Activated naive CD8-positive, alpha-beta T cell (primary cell): ENCODE results near the gene ATP8B4.
"Not testable (repeated sequence)": the region's sequence is repeated elsewhere in the genome, so short reads cannot be mapped to it uniquely, and the experiment has no call there.

Experiments used
- H3K27ac Mint-ChIP-seq: one replicate; pipeline ENCODE4 v1.8.0; 2021; ENCODE audit warnings: mixed read lengths
- H3K27me3 Mint-ChIP-seq: one replicate; pipeline ENCODE4 v1.8.0; 2021; ENCODE audit warnings: mixed read lengths
- H3K36me3 Mint-ChIP-seq: one replicate; pipeline ENCODE4 v1.8.0; 2021; ENCODE audit warnings: mixed read lengths
- H3K4me1 Mint-ChIP-seq: one replicate; pipeline ENCODE4 v1.8.0; 2021; ENCODE audit warnings: low read depth, mixed read lengths
- H3K4me3 Mint-ChIP-seq: one replicate; pipeline ENCODE4 v1.8.0; 2021; ENCODE audit warnings: mild to moderate bottlenecking, mixed read lengths
- H3K9me3 Mint-ChIP-seq: one replicate; pipeline ENCODE4 v1.8.0; 2021; ENCODE audit warnings: low read depth, mixed read lengths

The ATP8B4 gene

DNA sequence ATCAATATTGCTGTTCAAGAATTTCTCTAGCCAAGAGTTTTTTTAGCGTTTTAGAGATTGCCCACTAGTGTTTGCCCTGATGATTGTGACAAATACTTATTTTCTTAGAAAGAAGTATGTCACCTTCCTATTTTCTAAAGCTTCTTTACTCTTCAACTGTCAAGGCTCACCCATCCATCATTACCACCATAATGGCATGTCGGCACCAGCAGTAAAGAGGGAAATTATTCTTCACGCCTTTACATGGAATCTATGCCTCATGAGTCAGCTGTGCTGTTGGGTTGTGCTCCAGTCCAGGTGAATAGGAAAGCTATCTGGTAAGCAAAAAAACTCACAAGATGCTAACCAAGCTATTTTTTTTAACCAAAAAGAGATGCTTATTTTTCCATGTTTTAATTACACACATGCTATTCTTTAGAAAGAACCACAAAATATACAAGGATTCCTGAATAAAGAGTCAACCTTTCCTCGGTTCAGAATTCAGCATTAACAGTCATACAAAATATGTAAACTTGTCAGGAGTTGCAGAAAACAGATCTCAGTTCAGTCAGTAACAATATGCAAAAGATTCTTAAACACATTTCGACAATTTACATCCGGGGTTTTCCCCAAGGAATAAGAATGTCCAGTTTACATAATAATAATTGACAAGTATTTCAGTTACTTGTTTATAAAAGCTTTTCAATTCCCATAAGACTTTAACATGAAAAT is 128.0 kb downstream of the ATP8B4 start:
- H3K9me3 Mint-ChIP-seq = no peaks in the 10 kb centered on the region
- no peak overlapping the region for H3K4me3 Mint-ChIP-seq
- no peak overlapping the region for H3K27ac Mint-ChIP-seq
- H3K4me1 Mint-ChIP-seq = no peaks in the 10 kb centered on the region
- H3K27me3 Mint-ChIP-seq = peaks cover 2% of the 10 kb centered on the region
- H3K36me3 Mint-ChIP-seq = no peaks in the 10 kb centered on the region

DNA sequence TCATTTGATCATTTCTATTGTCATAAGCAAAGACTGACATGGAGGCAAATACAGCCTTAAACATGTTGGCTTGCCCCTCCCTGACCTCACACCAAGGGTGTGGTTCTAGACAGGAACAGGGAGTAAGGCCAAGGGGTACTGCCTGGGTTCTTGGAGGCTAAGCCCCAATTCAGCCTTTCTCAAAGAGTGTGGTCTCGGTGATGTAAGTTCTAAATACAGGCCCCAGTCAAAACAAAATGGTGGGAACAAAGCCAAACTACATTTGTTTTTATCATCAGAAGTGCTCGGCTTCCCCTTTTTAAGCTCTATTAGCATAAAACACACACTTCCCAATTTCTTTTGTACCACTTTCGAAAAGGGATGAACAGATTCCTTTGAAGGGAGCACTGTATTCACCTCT is 129.5 kb downstream of the ATP8B4 start:
- Mint-ChIP-seq H3K27me3 (no peaks in the 10 kb centered on the region), H3K4me3 (no peak overlapping the region), H3K36me3 (no peaks in the 10 kb centered on the region), H3K27ac (no peak overlapping the region), H3K4me1 (no peaks in the 10 kb centered on the region), H3K9me3 (no peaks in the 10 kb centered on the region)

DNA sequence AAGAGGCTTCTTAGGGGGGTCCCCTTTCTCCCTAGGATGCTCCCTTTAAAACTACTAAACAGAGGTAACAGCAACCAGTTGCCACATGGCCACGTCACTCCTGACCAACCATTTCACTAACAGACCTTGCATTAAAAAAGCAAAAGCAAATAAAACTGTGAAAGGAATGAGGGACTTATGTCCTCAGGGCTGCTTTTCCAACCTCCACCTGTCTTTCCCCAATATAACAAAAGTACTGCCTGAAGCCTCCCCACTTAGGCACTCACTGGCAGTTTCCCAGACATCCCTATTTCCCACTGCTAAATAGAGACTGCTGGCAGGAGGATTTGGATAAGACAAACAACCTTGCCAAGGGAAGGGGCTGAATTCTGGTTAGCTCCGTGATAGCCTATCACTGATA is 130.3 kb downstream of the ATP8B4 start:
- H3K27ac Mint-ChIP-seq = no peak overlapping the region

DNA sequence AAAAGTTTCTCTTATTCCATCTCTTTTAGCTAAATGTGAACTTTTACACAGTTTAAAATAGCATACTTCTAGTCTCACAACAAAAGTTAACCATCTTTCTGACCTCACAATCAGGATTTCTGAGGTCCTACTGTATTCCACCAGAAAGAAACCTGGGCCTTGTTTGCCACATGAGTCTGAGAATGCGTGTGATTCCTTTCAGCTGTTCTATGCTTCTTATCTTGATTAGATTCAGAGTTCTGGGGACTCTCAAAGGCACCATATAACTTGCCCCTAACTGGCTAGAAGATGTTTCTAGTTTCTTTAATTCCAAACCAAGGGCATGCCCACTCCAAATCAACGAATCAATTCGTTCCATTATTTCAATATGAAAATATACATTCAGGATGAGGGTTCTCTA is 131.1 kb downstream of the ATP8B4 start:
- Mint-ChIP-seq H3K4me1 (no peaks in the 10 kb centered on the region), H3K4me3 (no peak overlapping the region)

More for the DNA sequence above, 130.3 kb downstream of the ATP8B4 start:
- Mint-ChIP-seq H3K4me1 (no peaks in the 10 kb centered on the region), H3K4me3 (no peak overlapping the region), H3K36me3 (no peaks in the 10 kb centered on the region), H3K27me3 (no peaks in the 10 kb centered on the region), H3K9me3 (no peaks in the 10 kb centered on the region)

DNA sequence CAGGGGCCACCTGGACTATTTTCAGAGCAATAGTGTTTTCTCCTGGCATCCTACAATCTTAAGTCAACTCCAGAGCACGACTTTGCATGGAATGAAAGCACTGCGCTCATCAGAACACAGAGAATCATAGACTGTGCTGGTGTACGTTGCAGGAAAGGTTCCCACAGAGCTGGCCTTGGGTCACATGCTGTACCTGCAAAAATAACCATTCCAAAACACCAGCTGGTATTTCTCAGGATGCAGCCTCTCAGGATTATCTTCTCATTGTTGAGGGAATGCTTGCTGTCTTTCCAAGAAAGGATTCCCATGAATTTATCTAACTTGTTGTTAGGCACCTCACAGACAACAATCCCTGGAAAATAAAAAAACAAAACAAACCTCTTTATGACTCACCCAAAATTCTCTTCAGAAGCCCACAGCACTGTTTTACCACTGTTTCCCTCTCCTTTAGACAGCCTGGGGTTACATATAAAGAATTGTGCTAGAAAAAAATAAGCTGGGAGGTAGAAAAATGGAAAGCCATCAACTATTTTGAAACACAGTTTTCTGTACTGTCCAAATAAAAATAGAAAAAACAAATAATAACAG is 131.7 kb downstream of the ATP8B4 start:
- Mint-ChIP-seq H3K27ac (no peak overlapping the region), H3K4me1 (no peaks in the 10 kb centered on the region), H3K4me3 (no peak overlapping the region), H3K27me3 (no peaks in the 10 kb centered on the region), H3K9me3 (no peaks in the 10 kb centered on the region), H3K36me3 (no peaks in the 10 kb centered on the region)

More for the DNA sequence above, 131.1 kb downstream of the ATP8B4 start:
- H3K27me3 Mint-ChIP-seq = no peaks in the 10 kb centered on the region
- no peak overlapping the region for H3K27ac Mint-ChIP-seq
- H3K9me3 Mint-ChIP-seq = no peaks in the 10 kb centered on the region
- H3K36me3 Mint-ChIP-seq = no peaks in the 10 kb centered on the region

DNA sequence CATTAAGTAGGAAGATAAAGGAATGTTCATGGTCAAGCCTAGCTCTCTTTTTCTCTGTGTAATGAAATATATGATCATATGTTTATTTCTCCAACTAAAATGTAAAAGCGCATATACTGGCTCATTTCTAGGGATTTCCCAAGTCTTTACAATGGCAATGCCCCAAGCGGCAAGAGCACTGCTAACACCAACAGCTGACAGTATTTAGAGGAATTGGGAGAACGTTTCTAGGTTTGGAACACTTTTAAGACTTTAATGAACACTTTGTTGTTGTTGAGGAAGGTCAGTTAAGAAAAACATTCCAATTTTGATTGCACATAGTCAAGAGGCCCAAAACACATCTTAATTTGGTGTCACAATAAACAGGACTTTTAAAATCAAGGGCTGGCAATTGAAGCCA is 132.7 kb downstream of the ATP8B4 start:
- Mint-ChIP-seq H3K4me3 (no peak overlapping the region), H3K27ac (no peak overlapping the region), H3K9me3 (no peaks in the 10 kb centered on the region), H3K4me1 (no peaks in the 10 kb centered on the region), H3K36me3 (no peaks in the 10 kb centered on the region), H3K27me3 (no peaks in the 10 kb centered on the region)

DNA sequence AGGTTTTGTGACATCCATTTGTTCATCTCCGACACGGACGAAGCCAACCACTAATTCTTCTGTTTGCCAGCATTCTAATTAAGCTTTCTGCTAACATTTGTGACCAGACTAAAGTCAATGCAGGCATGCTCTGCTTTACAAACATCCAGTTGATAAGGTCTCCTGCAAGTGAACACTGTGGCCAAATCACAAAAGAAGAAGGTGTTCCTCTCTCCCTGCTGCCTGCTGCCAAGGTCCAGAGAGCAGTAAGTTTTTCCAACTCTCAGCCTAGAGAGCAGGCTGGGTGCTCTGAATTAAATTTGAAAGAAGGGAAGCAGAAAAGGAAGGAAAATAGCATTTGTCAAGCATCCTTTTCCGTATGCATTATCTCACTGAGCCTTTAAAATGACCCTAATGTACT is 133.6 kb downstream of the ATP8B4 start:
- Mint-ChIP-seq H3K36me3 (no peaks in the 10 kb centered on the region), H3K27ac (no peak overlapping the region), H3K4me1 (no peaks in the 10 kb centered on the region), H3K9me3 (no peaks in the 10 kb centered on the region), H3K27me3 (no peaks in the 10 kb centered on the region), H3K4me3 (no peak overlapping the region)

DNA sequence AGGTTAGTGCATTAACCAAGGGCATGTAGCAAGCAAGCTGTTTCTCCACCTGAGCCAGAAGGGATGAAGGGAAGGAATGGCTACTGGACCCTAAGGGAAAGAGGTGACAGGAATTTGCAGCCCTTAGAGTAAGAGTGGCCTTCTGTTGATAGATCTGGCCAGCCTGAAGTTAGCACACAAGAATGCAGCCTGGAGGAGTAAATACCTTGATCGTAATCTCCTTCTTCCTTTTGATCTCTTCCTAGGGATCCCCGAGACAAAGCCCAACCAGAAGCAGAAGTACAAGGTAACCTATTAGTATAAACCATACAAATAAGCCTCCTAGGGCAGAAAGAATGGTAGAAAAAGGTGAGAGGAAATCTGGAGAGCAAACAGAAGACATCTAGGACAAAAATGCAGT is 134.6 kb downstream of the ATP8B4 start:
- H3K9me3 Mint-ChIP-seq = no peaks in the 10 kb centered on the region
- H3K27me3 Mint-ChIP-seq = no peaks in the 10 kb centered on the region
- no peaks in the 10 kb centered on the region for H3K36me3 Mint-ChIP-seq

DNA sequence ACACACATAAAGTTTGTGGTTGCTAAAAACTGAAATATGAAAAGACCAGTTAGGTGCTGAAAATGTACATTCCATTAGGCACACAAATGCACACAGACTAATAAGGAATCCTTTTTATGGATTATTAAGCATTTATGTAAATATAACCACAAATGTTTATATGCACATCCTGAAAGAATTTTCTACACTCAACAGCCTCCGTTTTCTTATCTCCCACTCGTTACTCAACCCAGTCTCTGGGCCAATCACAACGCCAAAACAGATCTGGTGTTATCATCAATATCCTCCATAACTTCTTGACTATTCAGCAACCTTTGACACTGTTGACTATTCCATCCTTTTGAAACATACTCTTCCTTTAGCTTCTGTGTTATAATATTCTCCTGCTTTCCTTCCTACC is 136.4 kb downstream of the ATP8B4 start:
- H3K36me3 Mint-ChIP-seq = no peaks in the 10 kb centered on the region
- H3K9me3 Mint-ChIP-seq = no peaks in the 10 kb centered on the region
- no peaks in the 10 kb centered on the region for H3K27me3 Mint-ChIP-seq
- H3K27ac Mint-ChIP-seq = no peak overlapping the region
- no peak overlapping the region for H3K4me3 Mint-ChIP-seq
- no peaks in the 10 kb centered on the region for H3K4me1 Mint-ChIP-seq

More for the DNA sequence above, 134.6 kb downstream of the ATP8B4 start:
- no peaks in the 10 kb centered on the region for H3K4me1 Mint-ChIP-seq
- H3K27ac Mint-ChIP-seq = no peak overlapping the region
- no peak overlapping the region for H3K4me3 Mint-ChIP-seq

DNA sequence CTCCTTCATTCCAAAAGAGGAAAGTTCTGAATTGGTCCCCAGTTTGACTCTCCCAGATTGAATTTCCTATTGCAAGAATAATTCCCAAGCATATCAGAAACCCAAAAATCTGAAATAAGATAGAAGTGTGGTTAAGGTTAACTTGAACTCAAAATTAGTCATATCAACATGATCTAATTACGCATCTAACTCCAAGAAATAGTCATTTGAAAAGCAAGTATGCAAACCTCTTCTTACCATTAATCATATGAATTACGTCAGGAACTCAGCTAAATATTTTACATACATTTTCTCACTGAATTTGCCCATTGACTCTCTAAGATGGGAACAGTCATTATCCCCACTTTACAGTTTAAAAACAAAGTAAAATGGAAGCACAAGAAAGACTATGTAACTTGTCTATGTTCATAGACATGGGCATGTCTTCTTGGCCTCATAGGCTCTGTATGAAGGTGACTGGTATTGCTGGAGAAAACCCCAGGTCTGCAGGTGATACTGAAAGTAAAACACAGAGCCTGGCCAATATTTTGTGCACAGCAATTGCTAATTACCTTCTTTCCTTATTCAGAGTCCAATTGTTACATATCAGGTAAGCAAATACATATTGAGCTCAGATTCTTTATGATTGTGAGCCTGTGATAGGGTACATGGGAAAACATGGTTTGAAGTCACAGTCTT is 139.2 kb downstream of the ATP8B4 start:
- H3K36me3 Mint-ChIP-seq = no peaks in the 10 kb centered on the region
- H3K4me1 Mint-ChIP-seq = no peaks in the 10 kb centered on the region
- no peaks in the 10 kb centered on the region for H3K27me3 Mint-ChIP-seq
- no peak overlapping the region for H3K4me3 Mint-ChIP-seq
- H3K27ac Mint-ChIP-seq = no peak overlapping the region
- H3K9me3 Mint-ChIP-seq = no peaks in the 10 kb centered on the region

DNA sequence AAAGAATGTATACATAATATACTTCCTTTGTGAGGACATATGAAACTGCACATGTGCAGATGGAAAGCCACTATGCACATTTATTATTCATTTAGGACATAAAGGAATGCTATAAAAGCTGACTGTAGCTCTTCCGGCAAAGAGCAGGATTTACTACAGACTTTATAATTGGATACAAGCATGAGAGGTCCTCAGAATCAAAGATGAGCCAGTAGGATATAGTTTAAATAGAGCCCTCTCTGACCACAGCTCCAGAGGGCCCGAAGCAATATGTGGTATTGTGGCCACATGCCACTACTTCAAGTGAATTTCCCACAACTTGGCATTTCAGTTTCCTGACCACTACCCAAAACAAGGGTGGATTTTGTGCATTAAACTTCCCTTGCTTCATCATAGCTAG is 140.9 kb downstream of the ATP8B4 start:
- Mint-ChIP-seq H3K36me3 (no peaks in the 10 kb centered on the region), H3K27me3 (no peaks in the 10 kb centered on the region), H3K9me3 (no peaks in the 10 kb centered on the region), H3K4me1 (no peaks in the 10 kb centered on the region), H3K27ac (no peak overlapping the region), H3K4me3 (no peak overlapping the region)

DNA sequence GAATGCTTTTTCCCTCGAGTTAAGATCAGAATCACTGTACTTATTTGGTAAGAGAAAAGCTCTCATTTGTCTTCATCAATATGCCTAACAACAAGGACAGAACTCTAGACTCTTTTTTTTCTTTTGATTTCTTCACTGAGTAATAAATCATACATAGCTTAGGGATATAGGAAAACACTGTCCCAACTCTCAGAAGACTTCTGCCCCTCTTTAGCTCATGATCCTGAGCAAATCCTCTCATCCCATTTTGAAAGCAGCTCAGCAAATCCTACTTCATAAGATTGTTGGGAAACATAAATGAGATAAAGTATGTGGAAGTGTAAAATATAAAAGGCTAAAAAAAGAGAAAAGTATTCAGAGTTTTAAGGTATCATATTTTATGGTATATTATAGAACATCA is 141.7 kb downstream of the ATP8B4 start:
- Mint-ChIP-seq H3K36me3 (no peaks in the 10 kb centered on the region), H3K4me3 (no peak overlapping the region), H3K27me3 (no peaks in the 10 kb centered on the region), H3K9me3 (no peaks in the 10 kb centered on the region), H3K4me1 (no peaks in the 10 kb centered on the region), H3K27ac (no peak overlapping the region)

DNA sequence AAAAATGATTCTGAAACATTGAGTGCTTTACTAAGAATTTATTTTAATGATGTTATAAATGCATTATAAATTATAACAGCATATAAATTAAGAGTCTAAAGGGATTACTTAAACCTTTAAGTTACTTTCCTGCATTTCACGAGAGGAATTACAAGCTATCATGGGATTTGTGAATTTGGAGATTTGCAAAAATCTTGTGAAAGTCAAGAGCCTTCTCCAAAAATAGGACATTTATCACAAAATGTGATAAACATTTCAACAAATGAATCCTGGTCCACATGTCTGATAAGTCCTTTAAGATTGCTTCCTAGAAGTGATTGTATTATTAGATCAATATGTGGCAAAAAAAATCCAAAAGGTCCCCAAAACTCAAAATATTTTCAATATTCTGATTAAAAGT is 154.5 kb downstream of the ATP8B4 start:
- H3K27ac Mint-ChIP-seq = no peak overlapping the region
- peaks cover 3% of the 10 kb centered on the region for H3K27me3 Mint-ChIP-seq
- no peaks in the 10 kb centered on the region for H3K36me3 Mint-ChIP-seq
- H3K9me3 Mint-ChIP-seq = no peaks in the 10 kb centered on the region
- no peaks in the 10 kb centered on the region for H3K4me1 Mint-ChIP-seq
- H3K4me3 Mint-ChIP-seq = no peak overlapping the region

DNA sequence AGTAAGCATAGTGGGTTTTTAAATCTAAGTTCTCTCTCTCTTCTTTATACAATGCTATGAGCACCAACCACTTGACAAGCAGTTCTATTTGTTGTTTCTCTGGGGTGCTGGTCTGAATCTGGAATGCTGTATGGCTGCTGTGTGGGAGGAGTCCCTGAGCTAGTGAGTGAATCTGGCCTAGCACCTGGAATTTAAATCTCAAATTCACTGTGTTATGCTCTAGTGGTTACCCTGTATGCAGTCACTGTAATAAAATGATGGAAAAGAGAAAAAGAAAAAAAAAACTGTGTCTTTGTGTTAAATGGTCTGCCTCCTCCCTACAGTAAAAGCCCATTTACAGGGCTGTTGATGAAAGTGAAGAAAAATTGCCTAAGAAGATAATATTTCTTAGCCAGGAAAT is 155.0 kb downstream of the ATP8B4 start:
- no peak overlapping the region for H3K4me3 Mint-ChIP-seq
- no peaks in the 10 kb centered on the region for H3K4me1 Mint-ChIP-seq
- no peak overlapping the region for H3K27ac Mint-ChIP-seq
- H3K27me3 Mint-ChIP-seq = peaks cover 3% of the 10 kb centered on the region
- H3K36me3 Mint-ChIP-seq = no peaks in the 10 kb centered on the region
- H3K9me3 Mint-ChIP-seq = no peaks in the 10 kb centered on the region

DNA sequence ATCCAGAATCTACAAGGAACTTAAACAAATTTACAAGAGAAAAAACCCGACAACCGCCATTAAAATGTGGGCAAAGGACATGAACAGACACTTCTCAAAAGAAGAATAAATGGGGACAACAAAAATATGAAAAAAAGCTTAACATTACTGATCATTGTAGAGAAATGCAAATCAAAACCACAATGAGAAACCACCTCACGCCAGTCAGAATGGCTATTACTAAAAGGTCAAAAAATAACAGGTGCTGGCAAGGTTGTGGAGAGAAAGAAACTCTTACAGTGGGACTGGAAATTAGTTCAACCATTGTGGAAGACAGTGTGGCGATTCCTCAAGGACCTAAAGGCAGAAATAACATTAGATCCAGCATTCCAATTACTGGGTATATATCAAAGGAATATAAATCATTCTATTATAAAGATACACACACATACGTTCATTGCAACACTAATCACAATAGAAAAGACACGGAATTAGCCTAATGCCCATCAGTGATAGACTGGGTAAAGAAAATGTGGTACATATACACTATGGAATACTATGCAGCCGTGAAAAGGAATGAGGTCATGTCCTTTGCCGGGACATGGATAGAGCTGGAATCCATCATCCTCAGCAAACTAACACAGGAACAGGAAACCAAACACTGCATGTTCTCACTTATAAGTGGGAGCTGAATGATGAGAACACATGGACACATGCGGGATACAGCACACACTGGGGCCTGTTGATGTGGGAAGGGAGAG is 155.8 kb downstream of the ATP8B4 start:
- H3K27ac Mint-ChIP-seq, H3K27me3 Mint-ChIP-seq, H3K9me3 Mint-ChIP-seq, H3K4me1 Mint-ChIP-seq, H3K4me3 Mint-ChIP-seq, H3K36me3 Mint-ChIP-seq: not testable (repeated sequence)
